Measurements from ENCODE around the gene SCAPER. TPM values are rescaled to one million over a fixed set of nuclear protein-coding genes. Genes with fewer than 3 reads are reported as not detected.
A peak's percentile ranks its signal among the peaks of the same experiment; 100 is the strongest.

SCAPER gene
- total RNA-seq, 2 donors from 2014 or later: 16.6 to 27.9 TPM

DNA sequence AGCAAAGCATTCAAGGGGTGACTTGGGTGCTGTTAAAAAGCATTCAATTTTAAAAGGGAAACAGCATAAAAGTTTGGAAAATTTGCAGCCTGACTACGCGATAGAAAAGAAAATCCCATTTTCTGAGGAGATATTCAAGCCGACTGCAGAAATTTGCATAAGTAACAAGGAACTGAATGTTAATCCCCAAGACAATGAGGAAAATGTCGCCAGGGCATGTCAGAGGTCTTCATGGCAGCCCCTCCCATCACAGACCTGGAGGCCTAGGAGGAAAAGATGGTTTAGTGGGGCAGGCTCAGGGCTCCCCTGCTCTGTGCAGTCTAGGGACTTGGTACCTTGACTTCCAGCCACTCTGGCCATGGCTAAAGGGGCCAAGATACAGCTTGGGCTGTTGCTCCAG is 475.5 kb downstream of the SCAPER start:
- DNase-seq (no peak), ATAC-seq (no peak)
- intact Hi-C loops (cut with DNase I, micrococcal nuclease): no loop called here

- intact Hi-C loops (cut with DNase I, micrococcal nuclease): no loop called here
- ATAC-seq: no peak
- no peak for DNase-seq
These were observed 478.2 kb downstream of the SCAPER start for GRCh38 chr15:76426941-76427340.

- ATAC-seq (no peak), DNase-seq (no peak)
- intact Hi-C loops (cut with DNase I, micrococcal nuclease): no loop called here
These were observed 486.6 kb downstream of the SCAPER start for GRCh38 chr15:76418352-76419140.

GRCh38 chr15:76401285-76401684 is 503.9 kb downstream of the SCAPER start:
- no peak for DNase-seq
- no peak for ATAC-seq
- intact Hi-C loops (cut with DNase I, micrococcal nuclease): no loop called here

DNA sequence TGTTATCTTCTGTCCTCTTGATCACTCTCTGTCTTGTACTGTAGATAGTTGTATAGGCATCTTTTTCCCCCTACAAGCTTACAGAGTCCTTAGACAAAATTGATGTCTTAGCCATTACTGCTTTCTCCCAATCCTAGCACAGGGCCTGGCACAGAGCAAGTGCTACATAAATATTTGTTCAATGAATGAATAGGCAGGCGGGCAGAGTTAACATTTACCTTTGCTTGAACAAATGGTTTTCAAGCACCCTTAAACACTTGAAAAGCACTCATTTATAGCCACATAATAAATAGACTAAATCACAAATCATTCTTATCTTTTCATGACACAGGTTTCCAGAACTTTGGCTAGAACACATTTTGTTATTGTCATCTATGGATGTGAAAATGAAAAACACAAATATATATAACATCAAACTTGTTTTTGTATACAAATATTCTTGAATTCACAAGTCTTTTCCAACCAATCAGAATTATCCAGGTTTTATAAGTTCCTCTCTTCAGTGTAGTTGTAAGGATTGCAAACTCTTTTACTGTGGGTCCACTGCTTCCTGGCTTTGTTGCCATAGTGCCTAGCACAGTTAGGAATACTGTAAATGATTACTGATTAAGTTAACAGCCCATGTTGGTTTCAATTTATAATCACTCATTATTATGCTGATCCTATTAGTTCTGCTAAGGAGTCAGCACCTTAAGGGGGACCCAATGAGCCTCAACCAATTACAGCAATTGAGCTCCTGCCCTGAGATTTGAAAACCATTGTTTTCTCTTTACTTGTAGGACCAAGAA is 506.6 kb downstream of the SCAPER start:
- peak; percentile 46 for ATAC-seq
- DNase-seq: no peak
- intact Hi-C loops (cut with DNase I, micrococcal nuclease): no loop called here

GRCh38 chr15:76393614-76394013 is 511.5 kb downstream of the SCAPER start:
- ATAC-seq: no peak
- intact Hi-C loops (cut with DNase I, micrococcal nuclease): no loop called here
- no peak for DNase-seq

GRCh38 chr15:76391847-76392246 is 513.3 kb downstream of the SCAPER start:
- DNase-seq (no peak), ATAC-seq (no peak)
- intact Hi-C loops (cut with DNase I, micrococcal nuclease): no loop called here

DNA sequence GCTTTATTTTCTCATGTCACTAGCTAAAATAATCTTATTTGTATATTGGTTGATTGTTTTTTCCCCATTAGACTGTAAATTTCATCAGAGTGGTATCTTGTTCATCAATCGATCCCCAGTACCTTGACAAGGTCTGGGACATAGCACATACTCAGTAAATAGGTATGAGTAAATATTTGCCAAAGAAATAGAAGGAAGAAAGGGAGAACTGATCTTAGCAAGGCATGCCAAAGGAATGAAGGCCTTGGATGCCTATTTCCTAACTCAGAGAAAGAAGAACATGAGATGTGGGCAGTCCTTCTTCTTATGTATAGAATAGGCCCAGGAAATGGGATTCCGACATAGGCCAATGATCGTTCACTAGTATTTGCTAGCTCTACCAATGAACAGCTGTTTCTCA is 513.8 kb downstream of the SCAPER start:
- intact Hi-C loops (cut with DNase I, micrococcal nuclease): no loop called here
- no peak for DNase-seq
- ATAC-seq: no peak

DNA sequence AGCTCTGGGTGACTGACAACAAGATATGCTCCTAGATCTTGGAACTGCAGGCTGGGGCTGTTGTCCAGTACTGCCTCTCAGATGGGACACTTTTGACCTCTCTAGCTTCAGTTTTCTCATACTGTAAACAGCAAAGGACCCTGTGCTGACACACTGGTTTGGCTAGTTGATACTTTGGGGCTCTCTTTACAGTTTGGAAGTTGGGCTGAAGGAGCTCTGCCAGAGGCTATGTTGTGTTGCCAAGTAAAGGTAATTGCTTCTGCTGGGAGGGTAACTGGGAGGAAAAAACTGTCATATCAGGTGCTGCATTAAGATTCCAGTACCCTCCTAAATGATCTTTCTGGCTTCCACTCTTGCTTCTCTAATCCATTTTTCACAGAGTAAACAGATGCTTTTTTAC is 514.6 kb downstream of the SCAPER start:
- no peak for DNase-seq
- intact Hi-C loops (cut with DNase I, micrococcal nuclease): no loop called here
- ATAC-seq: no peak

- intact Hi-C loops (cut with DNase I, micrococcal nuclease): no loop called here
- ATAC-seq: no peak
- DNase-seq: no peak
These were observed 518.2 kb downstream of the SCAPER start for GRCh38 chr15:76386926-76387325.

DNA sequence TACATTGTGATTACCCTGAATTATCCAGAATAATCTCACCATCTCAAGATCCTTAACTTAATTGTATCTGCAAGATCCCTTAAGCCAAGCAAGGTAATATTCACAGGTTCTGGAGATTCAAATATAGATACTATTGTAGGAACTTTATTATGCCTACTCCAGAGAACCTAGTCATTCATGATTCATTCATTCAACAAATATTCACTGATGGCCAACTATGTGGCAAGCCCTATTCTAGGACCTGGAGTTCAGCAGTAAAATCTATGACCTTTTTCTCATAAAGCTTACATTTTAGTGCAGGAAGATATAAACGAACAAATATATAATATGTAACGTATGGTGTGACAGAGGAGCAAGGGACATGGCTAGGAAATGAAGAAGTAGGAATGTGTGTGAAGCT is 519.0 kb downstream of the SCAPER start:
- DNase-seq (no peak), ATAC-seq (peak; percentile 67)
- intact Hi-C loops (cut with DNase I, micrococcal nuclease): no loop called here

GRCh38 chr15:76384409-76384808 is 520.7 kb downstream of the SCAPER start:
- DNase-seq (no peak), ATAC-seq (no peak)
- intact Hi-C loops (cut with DNase I, micrococcal nuclease): no loop called here

GRCh38 chr15:76382987-76383728 is 522.0 kb downstream of the SCAPER start:
- DNase-seq (no peak), ATAC-seq (no peak)
- intact Hi-C loops (cut with DNase I, micrococcal nuclease): no loop called here

GRCh38 chr15:76381366-76381765 is 523.8 kb downstream of the SCAPER start:
- ATAC-seq: no peak
- intact Hi-C loops (cut with DNase I, micrococcal nuclease): no loop called here
- no peak for DNase-seq

- ATAC-seq (no peak), DNase-seq (no peak)
- intact Hi-C loops (cut with DNase I, micrococcal nuclease): no loop called here
These were observed 524.9 kb downstream of the SCAPER start for GRCh38 chr15:76380249-76380648.

- intact Hi-C loops (cut with DNase I, micrococcal nuclease): no loop called here
- DNase-seq: no peak
- ATAC-seq: no peak
These were observed 526.4 kb downstream of the SCAPER start for GRCh38 chr15:76378691-76379090.

- no peak for DNase-seq
- no peak for ATAC-seq
- intact Hi-C loops (cut with DNase I, micrococcal nuclease): no loop called here
These were observed 527.4 kb downstream of the SCAPER start for GRCh38 chr15:76377751-76378150.

DNA sequence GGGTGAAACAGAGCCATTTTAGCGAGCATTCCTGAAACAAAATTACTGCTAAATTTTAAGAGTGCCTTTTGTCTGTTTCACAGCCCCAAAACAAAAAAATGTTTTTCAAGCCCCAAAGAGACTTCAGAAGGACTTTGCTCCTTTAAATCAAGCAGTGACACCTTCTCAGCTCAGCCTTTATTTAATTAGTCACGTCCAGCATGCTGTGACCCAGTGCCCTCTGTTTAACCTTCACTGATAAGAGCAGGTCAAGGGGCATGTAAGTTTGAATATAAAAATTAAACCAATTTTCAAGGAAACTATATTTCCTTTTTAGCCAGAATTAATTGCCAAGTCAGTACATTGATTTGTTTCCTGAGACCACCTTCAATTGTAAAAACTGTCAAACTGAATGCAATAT is 527.9 kb downstream of the SCAPER start:
- DNase-seq: no peak
- peak; percentile 65 for ATAC-seq
- intact Hi-C loops (cut with DNase I, micrococcal nuclease): no loop called here

- ATAC-seq: no peak
- intact Hi-C loops (cut with DNase I, micrococcal nuclease): no loop called here
These were observed 528.3 kb downstream of the SCAPER start for GRCh38 chr15:76376816-76377215.

DNA sequence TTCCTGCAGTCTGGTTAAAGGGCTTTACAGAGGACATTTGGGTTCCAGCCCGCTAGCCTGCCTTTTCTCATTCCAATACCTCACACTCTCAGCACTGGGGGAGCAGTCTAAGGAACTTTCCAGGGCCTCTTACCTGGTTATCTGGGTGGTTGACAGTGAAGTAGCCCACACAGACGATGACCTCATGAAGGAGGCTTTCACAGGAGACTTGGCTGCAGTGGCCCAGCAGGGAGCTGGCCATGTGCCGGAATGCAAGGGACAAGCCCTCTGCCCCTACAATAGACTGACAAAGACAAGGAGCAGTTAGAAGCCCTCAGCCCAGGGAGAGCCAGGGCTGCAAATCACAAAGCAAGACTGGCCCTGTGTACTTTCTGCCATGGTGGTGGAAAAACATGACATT is 529.1 kb downstream of the SCAPER start:
- intact Hi-C loops (cut with DNase I, micrococcal nuclease): no loop called here
- DNase-seq: no peak
- ATAC-seq: no peak

More at GRCh38 chr15:76376816-76377215, 528.3 kb downstream of the SCAPER start:
- DNase-seq: no peak

Measured in left colon (tissue), 2 donors.